Stimulated activated CD8-positive, alpha-beta memory T cell treated with anti-CD3 and anti-CD28 coated beads, Interleukin-4, amount 100 ng/mL, for 1 hour (primary cell): ENCODE data around the gene GTF3C2.
"Not testable (repeated sequence)": the region's sequence is repeated elsewhere in the genome, so short reads cannot be mapped to it uniquely, and the experiment has no call there.

Experiments
- DNase-seq, 2 donors: peaks; one replicate each; pipeline ENCODE4 v3.0.0-alpha.2; 2020; ENCODE audit warnings: low read depth in 2 of 2, low spot score in 1 of 2

GTF3C2 gene

DNA sequence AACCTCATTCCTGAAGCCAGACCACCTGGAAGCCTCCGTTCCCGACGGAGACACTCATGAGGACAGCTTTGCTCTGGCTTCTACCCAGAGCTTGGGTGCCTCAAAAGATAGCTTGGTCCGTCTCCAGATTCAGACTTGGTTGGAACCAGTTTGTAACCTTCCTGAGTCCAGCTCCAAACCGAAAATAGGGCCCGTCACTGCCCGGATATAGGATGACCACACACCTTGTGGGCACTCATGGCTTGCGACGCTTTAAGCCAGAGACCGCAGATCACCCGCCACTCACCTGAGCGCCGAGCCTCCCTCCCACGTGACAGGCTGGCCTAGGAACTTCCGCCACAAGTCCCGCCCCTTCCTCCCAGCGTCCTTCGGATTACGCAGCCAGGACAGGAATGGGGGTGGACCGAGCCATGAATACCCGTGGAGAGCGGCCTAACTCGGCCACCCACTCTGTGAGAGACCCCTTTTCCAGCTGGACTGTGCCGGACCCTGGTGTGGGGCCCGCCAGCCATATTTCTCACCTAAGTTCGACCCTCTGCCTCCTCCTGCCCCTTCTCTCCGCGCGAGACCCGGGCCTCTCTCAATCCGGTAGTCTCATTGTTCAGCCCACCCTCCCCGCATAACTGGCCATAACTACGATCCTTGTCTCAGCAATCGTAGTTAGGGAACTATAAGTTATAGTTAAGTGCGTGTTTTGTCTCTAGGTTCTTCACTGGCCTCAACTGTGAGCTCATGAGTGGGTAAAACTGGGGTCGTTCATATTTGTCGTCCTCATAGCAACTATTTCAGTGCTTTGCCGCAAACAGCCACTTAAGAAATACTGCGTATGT lies 33.6 kb downstream of the GTF3C2 start, which contains the start of gene MPV17:
MPV17 (minus strand) TSS at position 332 of the 830 bp plus-strand sequence. CDS start 580 bp downstream, outside the sequence.
- DNase-seq: peak; percentile 69 to 73

DNA sequence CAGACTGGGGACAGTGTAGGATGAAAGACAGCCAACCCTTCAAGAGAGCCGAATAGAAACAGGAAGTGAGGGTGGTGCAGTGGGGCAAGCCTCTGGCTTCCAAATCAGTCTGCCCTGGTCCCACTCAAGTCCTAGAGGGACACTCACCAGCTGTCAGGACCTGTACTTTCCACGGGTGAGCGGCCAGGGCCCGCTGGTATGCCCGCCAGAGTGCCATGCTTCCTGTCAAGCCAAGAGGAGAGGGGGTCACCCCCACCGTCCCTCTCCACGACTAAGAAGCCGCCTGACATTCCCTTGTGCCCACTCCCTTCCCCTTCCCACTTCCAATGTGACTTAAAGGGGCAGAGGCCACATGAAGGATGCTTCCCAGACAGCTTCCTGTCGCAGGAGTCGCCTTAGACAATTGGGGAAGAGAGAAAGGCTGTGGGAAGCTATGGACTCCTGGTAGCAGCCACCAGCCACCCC lies 34.2 kb downstream of the GTF3C2 start:
- no peak for DNase-seq

DNA sequence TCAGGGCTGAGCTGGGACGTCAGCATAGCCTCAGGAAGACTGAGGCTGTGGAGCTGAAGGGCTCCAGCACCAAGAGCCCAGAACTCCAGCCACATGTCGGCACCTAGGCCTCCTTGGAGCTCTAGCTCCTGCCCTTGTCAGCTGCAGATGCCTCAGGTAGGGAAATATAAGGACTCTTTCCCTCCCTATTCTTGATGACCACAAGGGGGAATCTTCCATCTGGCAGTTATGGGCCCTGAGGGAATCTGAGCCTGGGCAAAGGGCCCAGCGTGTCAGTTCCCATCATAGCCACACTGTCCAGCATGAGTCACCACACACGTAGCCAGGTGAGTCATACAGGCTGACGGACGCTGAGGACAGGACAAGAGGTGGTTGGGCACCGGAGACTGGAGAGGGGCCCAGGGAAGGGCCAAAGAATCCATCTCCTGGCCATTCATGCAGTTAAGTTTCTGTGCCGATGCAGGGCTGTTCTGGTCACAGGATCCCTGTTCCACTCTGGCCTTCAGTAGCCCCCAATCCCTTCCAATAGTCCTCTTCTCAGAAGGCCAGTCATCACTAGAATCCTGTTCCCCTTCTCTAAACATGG lies 35.5 kb downstream of the GTF3C2 start:
- DNase-seq: no peak

DNA sequence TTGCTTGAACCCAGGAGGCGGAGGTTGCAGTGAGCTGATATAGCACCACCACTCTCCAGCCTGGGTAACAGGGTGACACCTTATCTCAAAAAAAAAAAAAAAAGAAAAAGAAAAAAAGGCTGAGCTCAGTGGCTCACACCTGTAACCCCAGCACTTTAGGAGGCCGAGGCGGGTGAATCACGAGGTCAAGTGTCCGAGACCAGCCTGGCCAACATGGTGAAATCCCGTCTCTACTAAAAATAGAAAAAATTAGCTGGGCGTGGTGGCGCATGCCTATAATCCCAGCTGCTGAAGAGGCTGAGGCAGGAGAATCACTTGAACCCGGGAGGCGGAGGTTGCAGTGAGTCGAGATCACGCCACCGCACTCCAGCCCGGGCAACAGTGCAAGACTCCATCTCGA lies 36.7 kb downstream of the GTF3C2 start:
- not testable (repeated sequence) for DNase-seq

DNA sequence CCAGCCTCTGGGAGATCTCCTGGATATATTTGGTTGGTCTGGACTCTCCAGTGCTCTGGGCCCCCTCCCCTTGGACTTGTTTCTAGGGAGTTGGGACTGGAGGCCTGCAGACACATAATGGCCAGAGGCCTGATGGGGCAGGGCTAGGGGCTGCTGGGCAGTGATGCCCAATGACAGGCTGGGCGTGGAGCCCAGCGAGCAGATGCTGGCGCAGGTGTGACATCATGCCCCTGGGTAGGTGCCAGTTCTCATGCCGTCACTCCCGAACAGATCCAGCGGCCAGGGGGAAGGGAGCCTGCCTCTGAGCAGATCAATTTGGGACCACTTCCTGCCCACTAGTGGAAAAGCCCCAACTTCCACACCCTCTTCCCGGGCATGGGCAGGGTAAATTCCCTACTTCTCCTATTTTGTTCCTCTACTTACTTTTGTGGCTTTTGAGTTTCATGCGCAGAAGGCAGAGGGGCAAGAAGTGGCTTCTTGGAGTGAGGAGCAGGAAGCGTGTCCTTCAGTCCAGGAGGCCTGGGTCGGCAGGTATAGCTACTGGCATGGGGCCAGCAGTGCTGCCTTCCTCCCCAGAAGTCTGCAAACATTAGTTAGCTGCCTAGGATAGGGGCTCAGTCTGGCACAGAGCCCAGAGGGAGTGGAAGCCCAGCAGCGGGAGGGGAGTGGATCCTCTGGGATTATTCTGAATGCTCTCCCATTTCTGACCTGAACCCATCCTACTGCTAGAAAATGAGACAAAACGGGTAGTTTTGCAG lies 39.7 kb downstream of the GTF3C2 start:
- no peak for DNase-seq

DNA sequence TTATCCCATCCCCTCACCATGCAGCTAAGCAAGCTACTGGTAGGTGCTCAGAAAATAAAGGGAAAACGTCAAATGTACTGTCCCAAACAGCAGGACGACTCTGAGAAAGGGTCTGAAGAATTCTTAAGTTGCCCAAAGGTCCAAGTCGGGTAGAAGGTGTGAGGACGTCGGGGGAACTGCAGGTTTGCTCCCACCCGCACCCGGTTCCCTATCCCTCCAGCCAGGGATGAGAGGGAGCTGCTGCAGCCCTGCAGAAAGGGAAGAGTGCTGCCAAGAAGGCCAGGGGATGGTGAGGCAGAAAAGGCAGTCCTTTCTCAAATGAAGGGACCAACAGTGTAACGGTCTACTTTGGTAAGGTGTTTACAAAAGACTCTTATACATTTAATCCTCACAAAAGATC lies 41.4 kb downstream of the GTF3C2 start:
- DNase-seq: no peak

DNA sequence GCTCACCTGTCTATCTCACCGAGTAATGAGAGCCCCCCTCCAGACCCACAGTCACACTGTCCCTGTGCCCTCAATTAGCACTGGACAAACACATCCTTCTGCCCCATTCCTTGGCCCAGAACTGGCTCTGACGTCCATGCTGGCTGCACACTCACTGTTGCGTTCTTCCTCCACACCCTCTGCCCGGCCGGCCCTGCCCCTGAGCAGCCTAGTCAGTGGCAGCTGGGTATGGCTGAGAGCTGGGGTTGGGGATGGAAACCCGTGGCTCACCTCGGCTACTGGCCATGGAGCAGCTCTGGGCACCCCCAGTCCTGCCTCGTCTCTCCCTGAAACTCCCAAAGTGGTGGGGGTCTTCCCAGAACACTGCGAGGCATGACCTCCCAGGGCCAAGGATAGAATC lies 41.9 kb downstream of the GTF3C2 start:
- DNase-seq: no peak

DNA sequence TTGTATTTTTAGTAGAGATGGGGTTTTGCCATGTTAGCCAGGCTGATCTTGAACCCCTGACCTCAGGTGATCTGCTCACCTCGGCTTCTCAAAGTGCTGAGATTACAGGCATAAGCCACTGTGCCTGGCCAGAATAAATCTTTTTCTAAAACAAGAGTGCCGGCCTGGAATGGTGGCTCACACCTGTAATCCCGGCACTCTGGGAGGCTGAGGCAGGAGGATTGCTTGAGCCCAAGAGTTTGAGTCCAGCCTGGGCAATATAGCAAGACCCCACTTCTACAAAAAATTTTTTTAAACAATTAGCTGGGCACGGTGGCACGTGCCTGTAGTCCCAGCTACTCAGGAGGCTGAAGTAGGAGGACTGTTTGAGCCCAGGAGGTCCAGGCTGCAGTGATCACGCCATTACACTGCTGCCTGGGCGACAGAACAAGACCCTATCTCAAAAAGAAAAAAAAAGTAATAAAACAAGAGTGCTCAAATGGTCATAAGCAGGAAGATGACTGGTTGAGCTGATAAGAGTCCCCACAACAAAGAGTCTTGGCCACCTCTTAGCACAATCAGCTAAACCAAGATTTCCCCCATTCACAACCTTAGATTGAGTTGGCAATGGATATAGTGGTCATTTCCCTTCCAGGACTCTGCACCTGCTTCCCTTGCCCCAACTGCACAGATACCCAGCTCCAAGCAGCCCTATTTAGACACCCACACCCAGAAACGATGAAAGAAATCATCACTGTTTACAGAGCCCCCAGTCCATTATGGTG lies 42.5 kb downstream of the GTF3C2 start:
- DNase-seq: no peak

DNA sequence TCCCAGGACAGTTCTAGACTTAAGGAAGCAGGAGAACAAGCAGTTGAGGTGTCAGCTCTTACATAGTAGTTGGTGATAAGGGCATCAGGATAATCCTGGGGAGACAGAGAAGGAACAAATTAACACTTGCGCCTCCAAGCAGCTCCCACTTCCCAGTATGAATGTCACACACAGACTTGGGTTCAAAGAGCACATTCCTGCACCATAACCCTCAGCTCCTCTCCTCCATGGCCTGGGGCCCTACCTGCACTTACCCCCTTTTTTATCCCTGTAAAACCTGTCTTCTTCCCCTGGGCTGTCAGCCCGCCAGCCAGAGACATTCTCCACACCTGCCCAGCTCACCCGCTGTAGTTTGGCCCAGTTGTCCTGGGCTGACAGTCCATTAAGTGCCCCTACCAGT lies 44.4 kb downstream of the GTF3C2 start:
- no peak for DNase-seq

DNA sequence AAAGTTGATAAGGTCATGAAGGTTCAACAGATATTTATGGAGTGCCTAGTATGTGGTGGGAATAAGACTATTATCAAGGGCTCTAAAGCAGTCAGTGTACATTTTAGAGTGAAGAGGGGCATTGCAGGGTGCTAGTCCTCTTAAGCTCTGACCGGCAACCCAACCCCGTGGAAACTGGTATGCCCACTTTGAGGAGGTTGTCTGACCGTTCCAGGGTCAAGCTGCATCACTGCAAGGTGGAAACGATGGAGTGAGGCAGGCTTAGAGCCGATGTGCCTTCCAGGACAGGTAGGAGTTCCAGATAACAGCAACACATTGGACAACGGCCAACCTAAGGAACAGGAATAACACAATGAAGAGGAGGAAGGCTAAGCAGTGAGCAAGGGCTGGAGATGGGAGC lies 46.9 kb downstream of the GTF3C2 start:
- no peak for DNase-seq

DNA sequence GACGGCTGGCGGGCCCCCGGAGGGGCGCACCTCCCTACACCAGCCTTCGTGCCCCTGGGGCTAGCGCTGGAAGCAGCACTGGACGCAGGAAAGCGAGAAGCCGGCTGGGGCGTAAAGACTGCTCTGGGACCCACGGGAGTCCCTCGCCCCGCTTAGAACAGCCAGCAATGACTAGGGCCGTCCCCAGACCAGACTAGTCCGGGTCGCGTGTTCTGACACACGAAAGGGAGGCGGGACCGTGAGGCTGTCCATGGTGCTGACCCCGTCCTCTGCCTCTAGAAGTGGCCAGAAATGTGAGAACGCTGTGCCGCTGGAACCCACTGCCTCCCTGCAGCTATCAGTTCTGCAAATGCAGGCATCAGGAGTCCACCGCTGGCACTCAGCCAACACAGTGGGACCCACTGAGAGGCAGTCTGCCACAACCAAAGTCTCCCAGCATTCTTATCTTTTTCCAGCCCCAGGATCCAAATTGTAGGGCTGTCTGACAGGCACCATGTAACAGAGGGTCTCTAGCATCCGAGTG lies 48.1 kb downstream of the GTF3C2 start, which contains the start of gene UCN:
UCN (minus strand) TSS at position 87 of the 523 bp plus-strand sequence. CDS start 550 bp downstream, outside the sequence.
- no peak for DNase-seq

DNA sequence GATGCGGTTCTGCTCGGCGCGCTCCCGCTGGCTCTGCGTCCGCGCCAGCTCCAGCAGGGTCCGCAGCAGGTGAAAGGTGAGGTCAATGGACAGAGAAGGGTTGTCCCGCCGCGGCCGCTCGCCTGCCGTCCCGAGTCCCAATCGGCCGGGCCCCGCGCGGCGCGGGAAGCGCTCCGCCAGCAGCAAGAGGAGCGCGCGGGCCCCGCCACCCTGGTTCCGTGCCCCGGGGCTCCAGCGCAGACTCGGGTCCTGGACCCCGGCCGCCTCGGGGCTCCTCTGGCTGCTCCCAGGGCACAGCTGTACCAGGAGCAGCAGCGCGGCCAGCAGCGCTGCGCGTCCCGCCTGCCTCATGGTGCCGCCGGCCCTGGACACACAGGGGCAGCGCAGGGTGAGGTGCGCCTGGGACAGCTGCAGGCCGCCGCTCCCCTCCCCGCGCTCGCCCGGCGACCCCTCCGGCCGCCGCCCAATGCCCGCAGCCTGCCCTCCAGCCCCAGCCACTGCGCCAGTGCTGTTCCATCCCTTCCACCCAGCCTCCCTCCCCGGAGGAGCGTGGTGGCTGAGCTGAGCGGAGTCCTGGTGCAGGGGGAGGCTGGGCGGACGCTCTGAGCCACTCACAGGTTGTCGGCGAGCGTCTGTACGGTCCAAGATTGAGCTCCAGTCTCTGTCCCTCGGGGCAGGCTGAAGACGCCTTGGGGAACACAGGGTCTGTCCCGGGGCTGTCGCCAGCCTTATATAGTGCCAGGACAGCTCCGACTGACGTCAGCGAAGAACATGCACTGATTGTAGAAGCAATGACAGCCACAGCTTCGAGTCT lies 48.8 kb downstream of the GTF3C2 start:
- no peak for DNase-seq

DNA sequence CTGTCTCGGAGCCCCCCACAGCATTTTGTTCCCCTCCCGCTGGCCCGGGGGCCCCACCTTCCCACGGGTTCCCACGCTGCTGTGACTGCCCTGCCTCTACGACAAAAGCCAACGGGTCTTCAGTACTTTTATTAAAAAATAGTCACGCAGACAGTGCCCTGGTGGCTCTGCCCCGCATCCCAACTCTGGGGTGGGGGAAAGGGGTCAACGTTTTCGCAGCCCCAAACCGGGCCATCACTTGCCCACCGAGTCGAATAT lies 49.3 kb downstream of the GTF3C2 start:
- no peak for DNase-seq

DNA sequence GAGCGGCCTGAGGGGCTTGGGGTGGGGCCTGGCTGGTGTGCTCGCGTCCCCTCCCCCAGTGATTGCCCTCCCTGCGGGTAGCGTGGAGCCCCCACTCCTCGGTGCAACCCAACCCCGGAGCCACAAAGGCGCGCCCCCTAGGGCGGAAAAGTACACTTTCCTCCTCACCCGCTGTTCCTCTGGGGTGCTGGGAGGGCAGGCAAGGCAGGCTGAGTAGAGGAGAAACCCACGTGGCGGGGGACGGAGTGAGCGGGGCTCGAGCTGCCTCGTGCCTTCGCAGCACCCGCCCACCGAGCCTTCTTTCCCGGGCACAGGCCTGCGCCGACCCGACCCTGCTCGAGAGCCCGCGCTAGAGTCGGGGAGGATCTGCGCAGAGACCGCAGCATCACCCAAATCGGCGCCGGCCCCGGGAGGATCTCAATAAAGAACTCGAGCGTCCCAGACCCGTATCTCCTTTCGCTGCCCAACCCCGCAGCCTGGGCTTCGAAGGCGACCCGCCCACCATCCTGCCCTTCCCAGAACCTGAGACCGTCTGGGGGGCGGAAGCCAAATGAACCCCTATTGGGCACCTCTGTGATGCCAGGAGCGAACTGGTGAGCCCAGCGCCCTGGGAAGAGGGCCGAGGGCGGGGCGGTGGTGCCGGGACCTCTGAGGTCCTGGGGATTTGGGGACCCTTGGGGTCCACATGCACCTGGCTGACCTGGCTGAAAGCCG lies 49.8 kb downstream of the GTF3C2 start:
- no peak for DNase-seq

DNA sequence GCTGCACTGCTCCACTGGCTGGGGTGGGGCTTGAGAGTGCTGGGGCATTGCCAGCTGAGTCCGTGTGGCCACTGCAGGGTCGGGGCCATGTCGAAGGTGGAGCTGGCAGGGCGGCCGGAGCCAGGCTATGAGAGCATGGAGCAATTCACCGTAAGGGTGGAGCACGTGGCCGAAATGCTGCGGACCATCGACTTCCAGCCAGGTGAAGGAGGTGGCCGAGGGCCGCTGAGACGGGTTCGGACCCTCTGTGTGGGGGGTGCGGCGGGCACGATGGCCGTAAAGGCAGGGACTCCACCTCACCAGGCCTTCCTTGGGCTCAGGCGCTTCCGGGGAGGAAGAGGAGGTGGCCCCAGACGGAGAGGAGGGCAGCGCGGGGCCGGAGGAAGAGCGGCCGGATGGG lies 50.4 kb downstream of the GTF3C2 start:
- DNase-seq: no peak

DNA sequence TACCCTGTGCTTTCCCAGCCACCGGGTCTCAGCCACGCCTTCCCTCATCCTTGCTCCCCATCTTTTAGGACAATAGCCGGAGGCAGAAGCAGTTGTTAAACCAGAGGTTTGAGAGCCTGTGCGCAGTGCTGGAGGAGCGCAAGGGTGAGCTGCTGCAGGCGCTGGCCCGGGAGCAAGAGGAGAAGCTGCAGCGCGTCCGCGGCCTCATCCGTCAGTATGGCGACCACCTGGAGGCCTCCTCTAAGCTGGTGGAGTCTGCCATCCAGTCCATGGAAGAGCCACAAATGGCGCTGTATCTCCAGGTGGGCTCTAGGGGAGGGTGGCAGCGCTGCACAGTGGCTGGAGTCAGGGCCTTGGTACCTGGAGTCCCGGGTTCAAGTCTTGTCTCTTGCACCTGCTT lies 51.0 kb downstream of the GTF3C2 start:
- DNase-seq: no peak

DNA sequence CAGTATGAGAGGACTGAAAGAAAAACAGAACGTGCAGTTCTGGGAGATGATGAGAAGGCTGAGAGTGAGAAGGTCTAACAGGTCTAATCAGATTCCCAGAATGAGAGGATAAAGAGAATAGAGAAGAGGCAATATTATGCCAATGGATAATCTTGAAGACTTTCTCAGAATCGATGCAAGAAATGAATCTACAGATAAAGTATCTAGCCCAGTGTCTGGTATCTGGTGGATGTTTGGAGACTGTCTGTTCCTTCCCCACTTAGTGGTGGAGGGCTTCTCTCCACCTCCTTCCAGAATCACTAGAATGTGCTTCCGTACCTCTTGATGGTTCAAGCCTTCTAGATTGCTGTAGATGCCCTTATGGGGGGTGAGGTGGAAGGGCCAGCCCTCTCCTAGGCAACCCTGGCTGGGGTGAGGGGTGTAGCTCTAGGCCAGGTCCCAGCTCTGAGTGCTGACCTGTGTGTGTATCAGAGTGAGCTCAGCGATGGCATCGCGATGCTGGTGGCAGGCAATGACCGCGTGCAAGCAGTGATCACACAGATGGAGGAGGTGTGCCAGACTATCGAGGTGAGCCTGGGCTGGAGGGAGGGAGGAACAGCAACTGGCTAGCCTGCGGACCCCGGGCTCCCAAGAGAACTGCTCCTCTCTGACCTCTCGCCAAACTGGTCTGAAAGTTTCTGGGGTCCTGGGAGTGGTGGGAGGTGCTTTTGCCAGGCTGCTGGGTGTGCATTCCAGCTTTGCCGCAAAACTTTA lies 51.9 kb downstream of the GTF3C2 start:
- DNase-seq: no peak

DNA sequence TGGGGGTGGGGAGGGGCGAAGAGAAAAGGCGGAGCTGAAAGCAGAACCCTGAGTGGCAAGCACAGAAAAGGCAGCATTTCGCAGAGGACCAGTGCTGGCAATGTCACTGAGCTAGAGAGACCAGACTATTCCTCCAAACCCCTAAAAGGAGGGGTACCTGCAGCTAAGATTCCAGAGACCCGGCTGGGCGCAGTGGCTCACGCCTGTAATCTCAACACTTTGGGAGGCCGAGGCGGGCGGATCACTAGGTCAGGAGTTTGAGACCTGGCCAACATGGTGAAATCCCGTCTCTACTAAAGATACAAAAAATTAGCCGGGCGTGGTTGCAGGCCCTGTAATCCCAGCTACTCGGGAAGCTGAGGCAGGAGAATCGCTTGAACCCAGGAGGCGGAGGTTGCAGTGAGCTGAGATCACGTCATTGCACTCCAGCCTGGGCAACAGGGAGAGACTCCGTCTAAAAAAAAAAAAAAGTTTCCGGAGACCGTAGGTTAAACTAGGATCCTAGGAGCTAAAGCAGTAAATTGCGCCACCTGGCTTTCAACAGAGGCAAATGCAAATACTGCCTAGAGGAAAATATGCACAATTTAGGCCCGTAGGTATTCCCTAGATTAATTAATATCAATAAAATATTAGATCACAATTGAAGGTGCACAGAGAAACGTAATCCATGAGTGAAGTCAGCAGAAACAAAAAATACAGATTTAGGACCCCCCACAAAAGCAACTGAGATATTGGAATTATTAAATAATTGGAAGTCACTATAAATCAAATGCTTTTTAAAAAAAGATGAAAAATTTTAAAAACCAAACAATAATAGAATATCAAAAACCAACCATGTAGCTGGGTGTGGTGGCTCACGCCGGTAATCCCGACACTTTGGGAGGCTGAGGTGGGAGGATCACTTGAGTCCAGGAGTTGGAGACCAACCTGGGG lies 53.2 kb downstream of the GTF3C2 start:
- DNase-seq: no peak
